HG02870 (cell line): ENCODE data around the gene ZMIZ1.

Experiments used
- ATAC-seq: cut with Tn5 transposase; IDR thresholded peaks from one replicate; pipeline ENCODE4 v1.9.1; 2021; ENCODE audit warnings: mild to moderate bottlenecking, moderate library complexity; ENCODE audit not compliant: unreplicated experiment

Gene ZMIZ1

GRCh38 chr10:79183468-79183865 lies 114.7 kb downstream of the ZMIZ1 start:
- no peak for ATAC-seq

DNA sequence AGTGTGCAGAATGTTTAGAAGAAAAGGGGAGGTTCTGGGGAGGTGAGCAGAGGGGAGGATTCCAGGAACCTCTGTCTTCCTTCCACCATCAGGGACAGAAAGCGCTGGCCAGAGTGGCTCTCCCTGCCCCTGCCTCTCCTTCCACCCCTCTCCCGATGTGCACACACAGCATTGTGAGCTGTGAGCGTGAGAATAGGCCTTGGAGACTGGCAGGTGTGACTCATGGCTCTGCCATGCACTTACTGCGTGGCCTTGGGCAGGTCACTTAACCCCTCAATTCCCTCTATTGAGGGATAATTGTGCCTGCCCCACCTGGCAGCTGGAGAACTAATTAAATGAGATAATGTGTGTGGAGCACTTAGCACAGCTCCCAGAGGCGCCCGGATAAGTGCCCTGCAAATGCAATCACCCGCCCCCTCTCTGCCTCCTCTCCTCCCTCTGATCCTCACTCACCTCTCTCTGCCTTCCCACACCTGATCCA lies 115.4 kb downstream of the ZMIZ1 start:
- ATAC-seq = no peak

- ATAC-seq = no peak
Observed at GRCh38 chr10:79184657-79185056, 115.9 kb downstream of the ZMIZ1 start.

- ATAC-seq = no peak
Observed at GRCh38 chr10:79185067-79185774, 116.5 kb downstream of the ZMIZ1 start.

GRCh38 chr10:79185796-79186374 lies 117.1 kb downstream of the ZMIZ1 start:
- ATAC-seq = no peak

GRCh38 chr10:79186486-79187120 lies 117.8 kb downstream of the ZMIZ1 start:
- ATAC-seq = no peak

- ATAC-seq = no peak
Observed at GRCh38 chr10:79187121-79187940, 118.6 kb downstream of the ZMIZ1 start.

DNA sequence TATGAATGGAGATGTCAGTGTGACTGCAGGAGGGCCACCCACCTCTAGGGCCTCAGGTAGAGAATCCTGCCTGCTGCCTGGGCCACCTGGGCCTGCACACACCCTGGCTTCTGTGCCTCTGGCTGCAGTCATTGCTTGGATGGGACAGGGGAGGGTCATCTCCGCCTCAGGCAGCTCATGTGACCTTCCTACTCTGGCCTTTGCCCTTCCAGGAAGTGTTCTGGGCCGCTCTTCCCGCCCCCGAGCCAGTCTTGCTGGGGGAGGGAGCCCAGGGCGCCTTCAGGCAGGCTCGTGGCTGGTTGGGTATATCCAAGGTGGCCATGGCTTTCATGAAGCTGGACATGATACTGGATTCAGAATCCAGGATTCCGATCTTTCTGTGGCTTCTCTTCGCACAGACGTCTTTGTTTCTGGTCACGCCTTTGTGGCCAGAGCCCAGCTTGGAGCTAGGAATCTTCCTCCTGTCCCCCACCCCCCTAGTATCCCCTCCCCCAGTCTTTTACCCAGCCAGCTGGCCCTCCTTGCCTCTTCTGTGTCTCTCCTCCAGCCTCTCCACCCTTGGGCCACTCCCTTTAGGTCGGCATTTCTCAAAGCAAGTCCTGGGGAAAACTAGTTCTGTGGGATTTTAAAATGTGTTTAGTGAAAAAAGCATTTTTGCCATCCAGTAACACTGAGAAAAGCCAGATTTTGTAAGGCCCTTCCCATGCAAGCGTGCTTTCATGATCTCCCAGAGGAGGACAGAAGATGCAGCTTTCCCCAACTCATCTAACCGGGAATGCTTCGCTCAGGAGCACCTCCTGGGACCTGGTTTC lies 119.6 kb downstream of the ZMIZ1 start:
- ATAC-seq = no peak

- ATAC-seq = no peak
Observed at GRCh38 chr10:79189181-79189580, 120.4 kb downstream of the ZMIZ1 start.

- no peak for ATAC-seq
Observed at GRCh38 chr10:79189853-79190435, 121.2 kb downstream of the ZMIZ1 start.

DNA sequence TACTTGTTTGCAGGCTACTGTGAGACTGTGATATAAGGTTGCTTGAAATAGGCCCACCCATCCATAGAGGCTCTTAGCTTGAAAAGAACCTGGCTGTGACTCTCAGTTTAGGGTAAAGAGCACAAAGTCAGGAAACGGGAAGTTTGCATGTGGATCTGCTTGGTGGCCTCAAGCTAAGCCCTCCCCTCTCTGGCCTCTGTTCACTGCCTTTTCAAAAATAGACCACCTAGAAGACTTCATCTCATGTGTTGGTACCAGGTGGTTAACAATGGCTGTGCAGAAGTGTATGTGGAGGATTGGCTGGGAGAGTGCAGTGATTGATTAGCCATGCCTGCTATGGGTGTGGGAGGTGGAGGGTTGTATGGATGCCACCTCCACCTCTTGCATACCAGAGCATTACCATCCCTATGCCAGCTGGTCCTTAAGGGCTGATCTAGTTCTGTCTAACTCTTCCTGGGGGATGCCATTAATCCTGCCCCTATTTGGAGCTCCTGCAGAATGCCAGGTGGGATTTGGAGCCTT lies 122.0 kb downstream of the ZMIZ1 start:
- ATAC-seq = no peak

DNA sequence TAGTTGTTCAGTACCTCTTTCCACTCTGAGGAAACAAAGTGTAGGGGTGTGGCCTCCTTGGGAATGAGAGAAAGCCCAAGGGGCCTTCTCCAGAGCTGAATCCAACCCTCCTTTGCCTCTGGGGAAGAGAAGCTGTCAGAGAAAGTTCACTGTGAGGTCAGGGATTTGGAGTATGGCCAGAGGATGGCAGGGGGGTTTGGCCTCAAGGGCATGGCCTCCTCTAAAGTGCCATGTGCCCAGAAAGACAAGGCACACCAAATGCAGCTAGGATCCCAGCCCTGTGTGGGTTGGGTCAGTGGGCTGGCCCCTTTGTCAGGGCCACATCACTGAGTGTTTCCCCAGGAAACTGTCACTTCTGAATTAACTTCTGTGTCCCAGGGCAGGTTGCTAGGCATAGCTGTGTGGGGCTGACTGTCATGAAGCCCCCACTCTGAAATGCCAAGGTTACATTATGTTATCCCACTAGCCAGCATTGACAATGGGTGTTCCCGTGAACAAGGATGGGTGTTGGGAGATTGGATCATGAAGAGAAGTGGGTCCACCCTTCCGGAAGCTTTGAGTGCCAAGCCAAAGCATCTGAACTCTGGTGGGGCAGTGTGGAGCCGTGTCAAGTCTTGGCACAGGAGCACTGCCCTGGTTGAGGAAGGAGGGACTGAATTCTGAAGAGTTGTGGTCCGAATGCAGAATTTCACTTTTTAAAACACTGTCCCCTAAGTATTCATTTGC lies 123.3 kb downstream of the ZMIZ1 start:
- ATAC-seq = no peak

- no peak for ATAC-seq
Observed at GRCh38 chr10:79192677-79193003, 123.9 kb downstream of the ZMIZ1 start.

- ATAC-seq = no peak
Observed at GRCh38 chr10:79193694-79194382, 125.1 kb downstream of the ZMIZ1 start.

- ATAC-seq = peak; percentile 77
Observed at GRCh38 chr10:79195091-79195923, 126.5 kb downstream of the ZMIZ1 start.

DNA sequence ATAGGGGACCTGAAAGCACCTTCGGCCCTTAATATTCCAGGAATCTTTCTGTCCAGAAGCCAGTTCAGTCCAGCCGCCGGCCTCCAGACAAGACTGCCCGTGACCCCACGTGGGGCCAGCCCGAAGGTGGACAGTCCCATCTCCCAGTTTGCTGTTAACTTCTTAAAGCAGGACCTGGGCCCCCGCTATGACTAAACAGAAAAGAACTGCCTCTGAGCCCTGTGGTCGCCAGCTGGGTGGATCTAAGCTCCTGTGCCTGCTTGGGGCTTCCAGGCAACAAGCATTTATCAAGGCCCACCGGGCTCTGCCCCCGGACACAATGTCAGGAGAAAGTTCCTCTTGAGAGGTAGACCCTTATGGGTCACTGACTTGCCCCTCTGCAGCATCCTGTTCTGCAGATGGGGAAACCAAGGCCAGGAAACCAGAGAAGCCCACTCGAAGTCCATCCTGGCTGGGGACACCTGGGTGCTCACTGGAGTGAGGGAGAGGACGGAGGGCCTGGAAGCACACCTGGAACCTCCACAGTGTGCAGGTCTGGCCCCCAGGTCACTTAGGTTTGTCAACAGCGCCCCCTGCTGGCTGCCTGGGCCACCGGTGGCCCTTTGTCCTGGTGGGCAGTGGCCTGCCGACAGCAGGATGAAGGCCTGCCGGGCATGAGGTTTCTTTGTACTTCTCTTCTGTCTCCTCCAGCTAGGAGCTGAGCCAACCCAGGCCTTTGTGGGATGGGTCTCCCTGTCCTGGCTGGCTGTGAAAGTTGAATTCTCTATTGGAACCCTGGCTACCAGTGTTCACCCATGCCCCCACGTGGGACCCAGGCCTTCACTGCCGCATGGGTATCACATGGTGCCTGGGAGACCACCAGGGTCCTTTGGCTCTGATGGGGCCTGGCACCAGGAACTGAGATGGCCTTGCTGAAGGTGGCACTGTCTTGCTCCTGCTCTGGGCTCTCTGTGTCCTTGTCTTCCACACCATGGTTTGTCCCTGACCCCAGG lies 128.0 kb downstream of the ZMIZ1 start:
- peak; percentile 51 for ATAC-seq

DNA sequence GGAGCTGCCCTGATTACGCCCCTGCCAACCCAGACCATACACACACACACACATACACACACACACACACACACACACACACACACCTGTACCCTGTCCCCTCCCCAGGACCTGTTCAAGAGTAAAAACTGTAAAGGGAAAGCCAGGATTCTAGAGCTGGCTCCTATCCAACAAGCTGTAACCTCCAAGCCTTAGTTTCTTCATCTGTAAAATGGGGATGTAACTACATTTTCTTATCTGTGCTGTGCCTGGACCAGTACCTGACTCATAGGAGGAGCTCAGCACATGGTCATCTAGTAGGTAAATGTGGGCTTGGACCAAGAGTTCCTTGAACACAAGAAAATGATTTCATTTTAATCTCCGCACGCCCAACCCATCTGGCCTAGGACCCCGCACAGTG lies 128.8 kb downstream of the ZMIZ1 start:
- no peak for ATAC-seq
